ENCODE measurements around the gene SLC27A4. TPM values are rescaled to one million over a fixed set of nuclear protein-coding genes. Genes with fewer than 3 reads are reported as not detected.
A peak's percentile ranks its signal among the peaks of the same experiment; 100 is the strongest.

The SLC27A4 gene
- total and polyA plus RNA-seq, 12 donors, result 6.6 to 40.0 (median 20.6) TPM

GRCh38 chr9:128310461-128310860 lies 29.9 kb upstream of the SLC27A4 start:
- no peaks in the 10 kb centered on the region for H3K9me3 ChIP-seq (replicated peaks in 1 of 3)
- H3K36me3 ChIP-seq (replicated peaks in 1 of 2), result peaks cover 0 to 46% of the 10 kb centered on the region in 2 donors
- intact Hi-C loops (cut with DNase I), result no loop called here

GRCh38 chr9:128314697-128315096 lies 25.6 kb upstream of the SLC27A4 start:
- peaks cover 0 to 67% of the 10 kb centered on the region in 2 donors for H3K36me3 ChIP-seq (replicated peaks in 1 of 2)
- no peak for DNase-seq
- TF ChIP-seq POLR2A (IDR thresholded peaks at IDR 0.05), result no peak
- TF ChIP-seq CTCF (IDR thresholded peaks at IDR 0.05), result no peak
- H3K27ac ChIP-seq, result no peak overlapping the region
- no peaks in the 10 kb centered on the region for H3K9me3 ChIP-seq (replicated peaks in 1 of 3)
- intact Hi-C loops (cut with DNase I), result no loop called here
- H3K27me3 ChIP-seq, result no peaks in the 10 kb centered on the region
- H3K4me1 ChIP-seq (replicated peaks in 1 of 2), result no peaks in the 10 kb centered on the region
- no peak overlapping the region for H3K4me3 ChIP-seq
- WGBS, 4 donors, result 90 to 97% (median 92%) methylated on average over 4 of the region's 4 CpGs

More at GRCh38 chr9:128310461-128310860, 29.9 kb upstream of the SLC27A4 start:
- TF ChIP-seq CTCF (IDR thresholded peaks at IDR 0.05) (no peak), POLR2A (IDR thresholded peaks at IDR 0.05) (no peak)
- Histone ChIP-seq H3K4me1 (replicated peaks in 1 of 2) (peaks cover 0 to 5% of the 10 kb centered on the region in 2 donors), H3K27me3 (no peaks in the 10 kb centered on the region), H3K27ac (peak overlapping the region in 1 of 5 donors; percentile 40), H3K4me3 (no peak overlapping the region)
- whole genome bisulfite sequencing, 4 donors, result 70 to 86% (median 79%) methylated on average over 3 to 10 of the region's 10 CpGs
- no peak for DNase-seq

- Histone ChIP-seq H3K36me3 (replicated peaks in 1 of 2) (peaks cover 0 to 49% of the 10 kb centered on the region in 2 donors), H3K27ac (no peak overlapping the region), H3K4me3 (no peak overlapping the region), H3K4me1 (replicated peaks in 1 of 2) (peaks cover 2 to 4% of the 10 kb centered on the region in 2 donors), H3K27me3 (no peaks in the 10 kb centered on the region), H3K9me3 (replicated peaks in 1 of 3) (no peaks in the 10 kb centered on the region)
- intact Hi-C loops (cut with DNase I), result no loop called here
- peak in 1 of 7 donors; percentile 60 for DNase-seq
- WGBS, 4 donors, result 67 to 86% (median 74%) methylated on average over 7 to 9 of the region's 9 CpGs
- TF ChIP-seq POLR2A (IDR thresholded peaks at IDR 0.05) (no peak), CTCF (IDR thresholded peaks at IDR 0.05) (no peak)
Observed at GRCh38 chr9:128316421-128316820, 23.9 kb upstream of the SLC27A4 start.

- no peak overlapping the region for H3K4me3 ChIP-seq
- no peaks in the 10 kb centered on the region for H3K9me3 ChIP-seq (replicated peaks in 1 of 3)
- H3K4me1 ChIP-seq (replicated peaks in 1 of 2), result peaks cover 7 to 9% of the 10 kb centered on the region in 2 donors
- TF ChIP-seq CTCF (IDR thresholded peaks at IDR 0.05) (no peak), POLR2A (IDR thresholded peaks at IDR 0.05) (no peak)
- peaks cover 0 to 48% of the 10 kb centered on the region in 2 donors for H3K36me3 ChIP-seq (replicated peaks in 1 of 2)
- H3K27ac ChIP-seq, result no peak overlapping the region
- intact Hi-C loops (cut with DNase I), result no loop called here
- WGBS, 4 donors, result 85 to 87% (median 86%) methylated on average over 2 of the region's 2 CpGs
- no peak for DNase-seq
- no peaks in the 10 kb centered on the region for H3K27me3 ChIP-seq
Observed at GRCh38 chr9:128317629-128318028, 22.7 kb upstream of the SLC27A4 start.
